Stimulated activated CD8-positive, alpha-beta memory T cell treated with anti-CD3 and anti-CD28 coated beads, Interleukin-7, amount 100 ng/mL, for 1 hour (primary cell): ENCODE results near the gene SERPINA1.

Source experiments
- DNase-seq, 2 donors: peaks; one replicate each; pipeline ENCODE4 v3.0.0-alpha.2; 2020; ENCODE audit warnings: low read depth in 2 of 2

Gene SERPINA1

GRCh38 chr14:94382716-94383596, 5.4 kb downstream of the SERPINA1 start:
- DNase-seq = no peak

- DNase-seq = no peak
Observed at GRCh38 chr14:94382099-94382715, 6.2 kb downstream of the SERPINA1 start.

- DNase-seq = no peak
Observed at GRCh38 chr14:94381149-94382030, 7.0 kb downstream of the SERPINA1 start.

- no peak for DNase-seq
Observed at GRCh38 chr14:94380225-94381148, 7.9 kb downstream of the SERPINA1 start.

- DNase-seq = no peak
Observed at GRCh38 chr14:94379291-94380224, 8.8 kb downstream of the SERPINA1 start.

GRCh38 chr14:94378527-94379290, 9.7 kb downstream of the SERPINA1 start:
- no peak for DNase-seq

GRCh38 chr14:94377866-94378470, 10.4 kb downstream of the SERPINA1 start:
- DNase-seq = no peak

GRCh38 chr14:94376976-94377865, 11.2 kb downstream of the SERPINA1 start:
- no peak for DNase-seq

GRCh38 chr14:94376108-94376975, 12.1 kb downstream of the SERPINA1 start:
- DNase-seq = no peak

GRCh38 chr14:94375552-94376107, 12.8 kb downstream of the SERPINA1 start:
- no peak for DNase-seq

GRCh38 chr14:94374749-94375260, 13.6 kb downstream of the SERPINA1 start:
- DNase-seq = no peak

- DNase-seq = no peak
Observed at GRCh38 chr14:94374116-94374515, 14.3 kb downstream of the SERPINA1 start.

- DNase-seq = no peak
Observed at GRCh38 chr14:94373708-94374107, 14.7 kb downstream of the SERPINA1 start.

GRCh38 chr14:94372021-94372605, 16.3 kb downstream of the SERPINA1 start:
- DNase-seq = no peak

- DNase-seq = no peak
Observed at GRCh38 chr14:94370524-94370910, 17.9 kb downstream of the SERPINA1 start.
